Superior temporal gyrus (tissue), 1 donor: ENCODE data around the gene SLC11A2.
"Not testable (repeated sequence)": the region's sequence is repeated elsewhere in the genome, so short reads cannot be mapped to it uniquely, and the experiment has no call there.

Experiments used
- DNase-seq: peaks from one replicate; pipeline ENCODE4 v3.0.0-alpha.2; 2016; ENCODE audit errors: extremely low spot score

SLC11A2 gene

GRCh38 chr12:51027342-51027835 lies 1.2 kb upstream of the SLC11A2 start:
- no peak for DNase-seq

GRCh38 chr12:51025338-51025835 lies 797 bp downstream of the SLC11A2 start:
- DNase-seq, result peak; percentile 75

- DNase-seq, result peak; percentile 47
Measured at GRCh38 chr12:51023625-51024382, 2.4 kb downstream of the SLC11A2 start.

GRCh38 chr12:51021694-51022093 lies 4.5 kb downstream of the SLC11A2 start:
- DNase-seq, result peak; percentile 43

GRCh38 chr12:51020448-51021182 lies 5.6 kb downstream of the SLC11A2 start:
- DNase-seq, result peak; percentile 89

- no peak for DNase-seq
Measured at GRCh38 chr12:51019927-51020326, 6.3 kb downstream of the SLC11A2 start.

GRCh38 chr12:51018956-51019355 lies 7.2 kb downstream of the SLC11A2 start:
- no peak for DNase-seq

GRCh38 chr12:51017452-51017851 lies 8.7 kb downstream of the SLC11A2 start:
- no peak for DNase-seq

- not testable (repeated sequence) for DNase-seq
Measured at GRCh38 chr12:51014467-51014866, 11.7 kb downstream of the SLC11A2 start.

- DNase-seq, result no peak
Measured at GRCh38 chr12:51013441-51013840, 12.7 kb downstream of the SLC11A2 start.

- DNase-seq, result no peak
Measured at GRCh38 chr12:51012570-51013236, 13.5 kb downstream of the SLC11A2 start.

GRCh38 chr12:51011955-51012354 lies 14.2 kb downstream of the SLC11A2 start:
- DNase-seq, result no peak

GRCh38 chr12:51009056-51009440 lies 17.1 kb downstream of the SLC11A2 start:
- DNase-seq, result peak; percentile 97

- peak; percentile 31 for DNase-seq
Measured at GRCh38 chr12:51008329-51009055, 17.7 kb downstream of the SLC11A2 start.

- no peak for DNase-seq
Measured at GRCh38 chr12:51005671-51006070, 20.5 kb downstream of the SLC11A2 start.

GRCh38 chr12:51005030-51005429 lies 21.2 kb downstream of the SLC11A2 start:
- no peak for DNase-seq

GRCh38 chr12:51004504-51004903 lies 21.7 kb downstream of the SLC11A2 start:
- DNase-seq, result no peak

- no peak for DNase-seq
Measured at GRCh38 chr12:51001799-51002198, 24.4 kb downstream of the SLC11A2 start.

GRCh38 chr12:51000245-51000644 lies 25.9 kb downstream of the SLC11A2 start:
- DNase-seq, result no peak

GRCh38 chr12:50999093-50999492 lies 27.1 kb downstream of the SLC11A2 start:
- DNase-seq, result no peak

GRCh38 chr12:50992819-50993218 lies 33.4 kb downstream of the SLC11A2 start:
- no peak for DNase-seq

GRCh38 chr12:50991291-50991690 lies 34.9 kb downstream of the SLC11A2 start:
- DNase-seq, result no peak
